HEK293 (cell line): Measurements from ENCODE around the gene GNA12.

ENCODE experiments used
- CTCF ChIA-PET: fragments of 350-600 bp; formaldehyde crosslinking; extraction: SDS; loops from one replicate; lab custom pipeline; 2021; ENCODE audit warnings: antibody characterized with exemption; lab: Yijun Ruan, JAX
- POLR2A ChIA-PET: fragments of 300-600 bp; formaldehyde crosslinking; extraction: SDS; loops from one replicate; lab custom pipeline; 2020; ENCODE audit warnings: antibody characterized with exemption, inconsistent platforms; lab: Yijun Ruan, JAX
- H3K27ac ChIP-seq: fragments of 200-500 bp; sonication (Bioruptor generic); 2 replicates; pipeline ENCODE4 v1.5.1; 2014; ENCODE audit warnings: low read depth, low read length, control low read depth, inconsistent platforms; ENCODE audit errors: extremely low read depth
- H3K36me3 ChIP-seq, 2 experiments: fragments of 200-500 bp in 1 of 2; sonication (Bioruptor generic) in 1 of 2; 1 replicate in 1 of 2; 2 replicates in 1 of 2; pipeline ENCODE4 v1.5.1; 2014 to 2017; ENCODE audit warnings: inconsistent platforms in 2 of 2, low read length in 2 of 2; ENCODE audit not compliant: control insufficient read depth in 2 of 2, insufficient read depth in 1 of 2
- H3K4me1 ChIP-seq: fragments of 200-500 bp; sonication (Bioruptor generic); 2 replicates; pipeline ENCODE4 v1.5.1; 2014; ENCODE audit warnings: mild to moderate bottlenecking, low read length, inconsistent platforms; ENCODE audit not compliant: control insufficient read depth, insufficient read depth
- H3K4me3 ChIP-seq: 2 replicates; pipeline ENCODE4 v1.5.1; 2011; ENCODE audit warnings: low read depth, mild to moderate bottlenecking, control low read depth, low read length, moderate library complexity
- H3K9me3 ChIP-seq: fragments of 200-500 bp; sonication (Bioruptor generic); 2 replicates; pipeline ENCODE4 v1.5.1; 2014; ENCODE audit warnings: low read depth, low read length, inconsistent platforms; ENCODE audit not compliant: control insufficient read depth, insufficient read depth
- EGR2 ChIP-seq: fragments of 450-650 bp; formaldehyde crosslinking; IDR thresholded peaks from 2 replicates; pipeline ENCODE4 v1.5.1; 2016; ENCODE audit warnings: low read depth, missing biosample characterization, missing genetic modification characterization
- MYNN ChIP-seq: fragments of 450-650 bp; formaldehyde crosslinking; IDR thresholded peaks from 2 replicates; pipeline ENCODE4 v1.5.1; 2016; ENCODE audit warnings: missing biosample characterization, missing genetic modification characterization, borderline replicate concordance
- OSR2 ChIP-seq: fragments of 450-650 bp; formaldehyde crosslinking; IDR thresholded peaks from 2 replicates; pipeline ENCODE4 v1.5.1; 2016; ENCODE audit warnings: missing biosample characterization, missing genetic modification characterization
- RBAK ChIP-seq: fragments of 450-650 bp; formaldehyde crosslinking; IDR thresholded peaks from 2 replicates; pipeline ENCODE4 v1.5.1; 2016; ENCODE audit warnings: missing biosample characterization, missing genetic modification characterization
- SETDB1 ChIP-seq: IDR thresholded peaks from one replicate; pipeline ENCODE4 v1.6.1; 2017; ENCODE audit warnings: mild to moderate bottlenecking, low read length, moderate library complexity, mixed read lengths; ENCODE audit not compliant: insufficient read length
- ZBTB17 ChIP-seq: fragments of 450-650 bp; formaldehyde crosslinking; IDR thresholded peaks from 2 replicates; pipeline ENCODE4 v1.5.1; 2016; ENCODE audit warnings: missing biosample characterization, missing genetic modification characterization
- ZBTB20 ChIP-seq: fragments of 450-650 bp; formaldehyde crosslinking; IDR thresholded peaks from 2 replicates; pipeline ENCODE4 v1.5.1; 2016; ENCODE audit warnings: missing biosample characterization, missing genetic modification characterization
- ZNF132 ChIP-seq: fragments of 450-650 bp; formaldehyde crosslinking; IDR thresholded peaks from 2 replicates; pipeline ENCODE4 v1.5.1; 2017; ENCODE audit warnings: missing biosample characterization, missing genetic modification characterization, borderline replicate concordance
- ZNF146 ChIP-seq: fragments of 450-650 bp; formaldehyde crosslinking; IDR thresholded peaks from 2 replicates; pipeline ENCODE4 v1.5.1; 2016; ENCODE audit warnings: missing biosample characterization, missing genetic modification characterization
- ZNF184 ChIP-seq: fragments of 450-650 bp; IDR thresholded peaks from 2 replicates; pipeline ENCODE4 v1.5.1; 2018; ENCODE audit warnings: missing biosample characterization, mild to moderate bottlenecking, missing genetic modification characterization
- ZNF2 ChIP-seq: fragments of 450-650 bp; formaldehyde crosslinking; IDR thresholded peaks from 2 replicates; pipeline ENCODE4 v1.5.1; 2016; ENCODE audit warnings: missing biosample characterization, missing genetic modification characterization
- ZNF214 ChIP-seq: fragments of 450-650 bp; formaldehyde crosslinking; IDR thresholded peaks from 2 replicates; pipeline ENCODE4 v1.5.1; 2017; ENCODE audit warnings: missing biosample characterization, mild to moderate bottlenecking, missing genetic modification characterization, borderline replicate concordance
- ZNF24 ChIP-seq: fragments of 450-650 bp; formaldehyde crosslinking; IDR thresholded peaks from 2 replicates; pipeline ENCODE4 v1.5.1; 2016; ENCODE audit warnings: missing biosample characterization, missing genetic modification characterization
- ZNF521 ChIP-seq: fragments of 450-650 bp; formaldehyde crosslinking; IDR thresholded peaks from 2 replicates; pipeline ENCODE4 v1.5.1; 2017; ENCODE audit warnings: missing biosample characterization, mild to moderate bottlenecking, missing genetic modification characterization
- ZNF530 ChIP-seq: fragments of 450-650 bp; formaldehyde crosslinking; IDR thresholded peaks from 2 replicates; pipeline ENCODE4 v1.5.1; 2016; ENCODE audit warnings: low read depth, missing biosample characterization, missing genetic modification characterization
- ZNF623 ChIP-seq: fragments of 450-650 bp; formaldehyde crosslinking; IDR thresholded peaks from 2 replicates; pipeline ENCODE4 v1.5.1; 2016; ENCODE audit warnings: missing biosample characterization, missing genetic modification characterization
- ZNF626 ChIP-seq: fragments of 450-650 bp; sonication (Bioruptor Pico); formaldehyde crosslinking; IDR thresholded peaks from 2 replicates; pipeline ENCODE4 v1.5.1; 2018; ENCODE audit warnings: missing biosample characterization, missing genetic modification characterization, inconsistent platforms
- ZNF658 ChIP-seq: fragments of 450-650 bp; formaldehyde crosslinking; IDR thresholded peaks from 2 replicates; pipeline ENCODE4; 2016; ENCODE audit warnings: missing biosample characterization, missing genetic modification characterization
- TF ChIP-seq, protein P1 (sequence below): fragments of 450-650 bp; IDR thresholded peaks from 2 replicates; pipeline ENCODE4 v1.5.1; 2018; ENCODE audit warnings: missing biosample characterization, mild to moderate bottlenecking, missing genetic modification characterization
- TF ChIP-seq, protein P2 (sequence below): fragments of 450-650 bp; formaldehyde crosslinking; IDR thresholded peaks from 2 replicates; pipeline ENCODE4 v1.5.1; 2016; ENCODE audit warnings: missing biosample characterization, missing genetic modification characterization
- TF ChIP-seq, protein P3 (sequence below): fragments of 450-650 bp; formaldehyde crosslinking; IDR thresholded peaks from 2 replicates; pipeline ENCODE4 v1.5.1; 2016; ENCODE audit warnings: missing biosample characterization, missing genetic modification characterization
- TF ChIP-seq, protein P4 (sequence below): fragments of 450-650 bp; formaldehyde crosslinking; IDR thresholded peaks from 2 replicates; pipeline ENCODE4 v1.5.1; 2016; ENCODE audit warnings: missing biosample characterization, missing genetic modification characterization
- TF ChIP-seq, protein P5 (sequence below): fragments of 450-650 bp; formaldehyde crosslinking; IDR thresholded peaks from 2 replicates; pipeline ENCODE4 v1.5.1; 2016; ENCODE audit warnings: missing biosample characterization, missing genetic modification characterization

Gene GNA12

DNA sequence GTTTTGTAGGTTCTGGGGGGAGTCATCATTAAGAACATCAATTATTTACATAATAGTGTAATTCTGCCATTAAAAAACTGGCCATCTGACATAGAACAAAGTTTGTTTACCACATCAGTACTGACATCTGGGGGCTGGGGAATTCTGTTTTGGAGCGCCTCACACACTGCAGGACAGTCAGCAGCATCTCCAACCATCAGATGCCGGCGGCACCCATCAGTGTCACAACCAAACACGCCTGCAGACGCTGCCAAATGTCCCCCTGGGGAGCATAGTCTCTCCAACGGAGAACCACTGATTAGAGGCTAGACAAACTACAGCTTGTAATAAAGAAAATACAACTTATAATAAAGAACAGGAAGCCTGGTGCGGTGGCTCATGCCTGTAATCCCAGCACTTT lies 26.0 kb downstream of the GNA12 start:
- no peak for TF ChIP-seq RBAK (tag by site-specific recombination)
- TF ChIP-seq ZNF623 (tag by site-specific recombination), result no peak
- no peak for TF ChIP-seq EGR2 (tag by site-specific recombination)
- TF ChIP-seq ZNF2 (tag by site-specific recombination), result no peak
- TF ChIP-seq, protein P1, sequence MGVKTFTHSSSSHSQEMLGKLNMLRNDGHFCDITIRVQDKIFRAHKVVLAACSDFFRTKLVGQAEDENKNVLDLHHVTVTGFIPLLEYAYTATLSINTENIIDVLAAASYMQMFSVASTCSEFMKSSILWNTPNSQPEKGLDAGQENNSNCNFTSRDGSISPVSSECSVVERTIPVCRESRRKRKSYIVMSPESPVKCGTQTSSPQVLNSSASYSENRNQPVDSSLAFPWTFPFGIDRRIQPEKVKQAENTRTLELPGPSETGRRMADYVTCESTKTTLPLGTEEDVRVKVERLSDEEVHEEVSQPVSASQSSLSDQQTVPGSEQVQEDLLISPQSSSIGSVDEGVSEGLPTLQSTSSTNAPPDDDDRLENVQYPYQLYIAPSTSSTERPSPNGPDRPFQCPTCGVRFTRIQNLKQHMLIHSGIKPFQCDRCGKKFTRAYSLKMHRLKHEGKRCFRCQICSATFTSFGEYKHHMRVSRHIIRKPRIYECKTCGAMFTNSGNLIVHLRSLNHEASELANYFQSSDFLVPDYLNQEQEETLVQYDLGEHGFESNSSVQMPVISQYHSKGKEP (tag by site-specific recombination), result no peak
- TF ChIP-seq, protein P2, sequence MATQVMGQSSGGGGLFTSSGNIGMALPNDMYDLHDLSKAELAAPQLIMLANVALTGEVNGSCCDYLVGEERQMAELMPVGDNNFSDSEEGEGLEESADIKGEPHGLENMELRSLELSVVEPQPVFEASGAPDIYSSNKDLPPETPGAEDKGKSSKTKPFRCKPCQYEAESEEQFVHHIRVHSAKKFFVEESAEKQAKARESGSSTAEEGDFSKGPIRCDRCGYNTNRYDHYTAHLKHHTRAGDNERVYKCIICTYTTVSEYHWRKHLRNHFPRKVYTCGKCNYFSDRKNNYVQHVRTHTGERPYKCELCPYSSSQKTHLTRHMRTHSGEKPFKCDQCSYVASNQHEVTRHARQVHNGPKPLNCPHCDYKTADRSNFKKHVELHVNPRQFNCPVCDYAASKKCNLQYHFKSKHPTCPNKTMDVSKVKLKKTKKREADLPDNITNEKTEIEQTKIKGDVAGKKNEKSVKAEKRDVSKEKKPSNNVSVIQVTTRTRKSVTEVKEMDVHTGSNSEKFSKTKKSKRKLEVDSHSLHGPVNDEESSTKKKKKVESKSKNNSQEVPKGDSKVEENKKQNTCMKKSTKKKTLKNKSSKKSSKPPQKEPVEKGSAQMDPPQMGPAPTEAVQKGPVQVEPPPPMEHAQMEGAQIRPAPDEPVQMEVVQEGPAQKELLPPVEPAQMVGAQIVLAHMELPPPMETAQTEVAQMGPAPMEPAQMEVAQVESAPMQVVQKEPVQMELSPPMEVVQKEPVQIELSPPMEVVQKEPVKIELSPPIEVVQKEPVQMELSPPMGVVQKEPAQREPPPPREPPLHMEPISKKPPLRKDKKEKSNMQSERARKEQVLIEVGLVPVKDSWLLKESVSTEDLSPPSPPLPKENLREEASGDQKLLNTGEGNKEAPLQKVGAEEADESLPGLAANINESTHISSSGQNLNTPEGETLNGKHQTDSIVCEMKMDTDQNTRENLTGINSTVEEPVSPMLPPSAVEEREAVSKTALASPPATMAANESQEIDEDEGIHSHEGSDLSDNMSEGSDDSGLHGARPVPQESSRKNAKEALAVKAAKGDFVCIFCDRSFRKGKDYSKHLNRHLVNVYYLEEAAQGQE (tag by site-specific recombination), result no peak
- TF ChIP-seq ZBTB17, result no peak
- TF ChIP-seq ZNF521, result no peak
- ChIA-PET CTCF (interaction anchor here (1.0 kb wide), 1 partner anchor 10 kb away, joined by 3 read pairs; no protein-coding TSS in a partner anchor), POLR2A (no interaction called here)
- no peak overlapping the region for H3K27ac ChIP-seq
- no peaks in the 10 kb centered on the region for H3K9me3 ChIP-seq
- H3K4me1 ChIP-seq, result peaks cover 10% of the 10 kb centered on the region
- H3K4me3 ChIP-seq, result no peak overlapping the region
- H3K36me3 ChIP-seq, result no peaks in the 10 kb centered on the region

GRCh38 chr7:2817456-2817855 lies 26.7 kb downstream of the GNA12 start:
- Histone ChIP-seq H3K9me3 (no peaks in the 10 kb centered on the region), H3K4me3 (no peak overlapping the region), H3K27ac (no peak overlapping the region), H3K4me1 (peaks cover 10% of the 10 kb centered on the region), H3K36me3 (no peaks in the 10 kb centered on the region)
- ChIA-PET CTCF (interaction anchor here (1.0 kb wide), 1 partner anchor 11 kb away, joined by 3 read pairs; no protein-coding TSS in a partner anchor), POLR2A (no interaction called here)
- TF ChIP-seq ZNF530 (tag by site-specific recombination) (no peak), ZNF146 (no peak), ZNF658 (tag by site-specific recombination) (no peak), OSR2 (tag by site-specific recombination) (no peak), SETDB1 (no peak), ZNF626 (tag by site-specific recombination) (no peak), ZBTB20 (tag by site-specific recombination) (no peak), ZNF24 (tag by site-specific recombination) (no peak), ZNF132 (tag by site-specific recombination) (no peak), MYNN (tag by site-specific recombination) (no peak), ZNF184 (tag by site-specific recombination) (no peak), ZNF214 (tag by site-specific recombination) (no peak)
- TF ChIP-seq, protein P3, sequence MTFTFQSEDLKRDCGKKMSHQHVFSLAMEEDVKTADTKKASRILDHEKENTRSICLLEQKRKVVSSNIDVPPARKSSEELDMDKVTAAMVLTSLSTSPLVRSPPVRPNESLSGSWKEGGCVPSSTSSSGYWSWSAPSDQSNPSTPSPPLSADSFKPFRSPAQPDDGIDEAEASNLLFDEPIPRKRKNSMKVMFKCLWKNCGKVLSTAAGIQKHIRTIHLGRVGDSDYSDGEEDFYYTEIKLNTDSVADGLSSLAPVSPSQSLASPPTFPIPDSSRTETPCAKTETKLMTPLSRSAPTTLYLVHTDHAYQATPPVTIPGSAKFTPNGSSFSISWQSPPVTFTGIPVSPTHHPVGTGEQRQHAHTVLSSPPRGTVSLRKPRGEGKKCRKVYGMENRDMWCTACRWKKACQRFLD (tag by site-specific recombination), result no peak
- TF ChIP-seq, protein P4, sequence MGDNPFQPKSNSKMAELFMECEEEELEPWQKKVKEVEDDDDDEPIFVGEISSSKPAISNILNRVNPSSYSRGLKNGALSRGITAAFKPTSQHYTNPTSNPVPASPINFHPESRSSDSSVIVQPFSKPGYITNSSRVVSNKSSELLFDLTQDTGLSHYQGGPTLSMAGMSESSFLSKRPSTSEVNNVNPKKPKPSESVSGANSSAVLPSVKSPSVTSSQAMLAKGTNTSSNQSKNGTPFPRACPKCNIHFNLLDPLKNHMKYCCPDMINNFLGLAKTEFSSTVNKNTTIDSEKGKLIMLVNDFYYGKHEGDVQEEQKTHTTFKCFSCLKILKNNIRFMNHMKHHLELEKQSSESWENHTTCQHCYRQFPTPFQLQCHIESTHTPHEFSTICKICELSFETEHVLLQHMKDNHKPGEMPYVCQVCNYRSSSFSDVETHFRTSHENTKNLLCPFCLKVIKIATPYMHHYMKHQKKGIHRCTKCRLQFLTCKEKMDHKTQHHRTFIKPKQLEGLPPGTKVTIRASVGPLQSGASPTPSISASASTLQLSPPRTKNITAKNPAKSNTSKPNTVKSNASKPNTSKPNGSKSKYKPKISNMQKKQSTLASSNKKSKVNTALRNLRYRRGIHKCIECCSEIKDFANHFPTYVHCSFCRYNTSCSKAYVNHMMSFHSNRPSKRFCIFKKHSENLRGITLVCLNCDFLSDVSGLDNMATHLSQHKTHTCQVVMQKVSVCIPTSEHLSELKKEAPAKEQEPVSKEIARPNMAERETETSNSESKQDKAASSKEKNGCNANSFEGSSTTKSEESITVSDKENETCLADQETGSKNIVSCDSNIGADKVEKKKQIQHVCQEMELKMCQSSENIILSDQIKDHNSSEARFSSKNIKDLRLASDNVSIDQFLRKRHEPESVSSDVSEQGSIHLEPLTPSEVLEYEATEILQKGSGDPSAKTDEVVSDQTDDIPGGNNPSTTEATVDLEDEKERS, result no peak
- TF ChIP-seq, protein P5, sequence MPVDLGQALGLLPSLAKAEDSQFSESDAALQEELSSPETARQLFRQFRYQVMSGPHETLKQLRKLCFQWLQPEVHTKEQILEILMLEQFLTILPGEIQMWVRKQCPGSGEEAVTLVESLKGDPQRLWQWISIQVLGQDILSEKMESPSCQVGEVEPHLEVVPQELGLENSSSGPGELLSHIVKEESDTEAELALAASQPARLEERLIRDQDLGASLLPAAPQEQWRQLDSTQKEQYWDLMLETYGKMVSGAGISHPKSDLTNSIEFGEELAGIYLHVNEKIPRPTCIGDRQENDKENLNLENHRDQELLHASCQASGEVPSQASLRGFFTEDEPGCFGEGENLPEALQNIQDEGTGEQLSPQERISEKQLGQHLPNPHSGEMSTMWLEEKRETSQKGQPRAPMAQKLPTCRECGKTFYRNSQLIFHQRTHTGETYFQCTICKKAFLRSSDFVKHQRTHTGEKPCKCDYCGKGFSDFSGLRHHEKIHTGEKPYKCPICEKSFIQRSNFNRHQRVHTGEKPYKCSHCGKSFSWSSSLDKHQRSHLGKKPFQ, result no peak
